ENCODE results near the gene GARIN3.

DNA sequence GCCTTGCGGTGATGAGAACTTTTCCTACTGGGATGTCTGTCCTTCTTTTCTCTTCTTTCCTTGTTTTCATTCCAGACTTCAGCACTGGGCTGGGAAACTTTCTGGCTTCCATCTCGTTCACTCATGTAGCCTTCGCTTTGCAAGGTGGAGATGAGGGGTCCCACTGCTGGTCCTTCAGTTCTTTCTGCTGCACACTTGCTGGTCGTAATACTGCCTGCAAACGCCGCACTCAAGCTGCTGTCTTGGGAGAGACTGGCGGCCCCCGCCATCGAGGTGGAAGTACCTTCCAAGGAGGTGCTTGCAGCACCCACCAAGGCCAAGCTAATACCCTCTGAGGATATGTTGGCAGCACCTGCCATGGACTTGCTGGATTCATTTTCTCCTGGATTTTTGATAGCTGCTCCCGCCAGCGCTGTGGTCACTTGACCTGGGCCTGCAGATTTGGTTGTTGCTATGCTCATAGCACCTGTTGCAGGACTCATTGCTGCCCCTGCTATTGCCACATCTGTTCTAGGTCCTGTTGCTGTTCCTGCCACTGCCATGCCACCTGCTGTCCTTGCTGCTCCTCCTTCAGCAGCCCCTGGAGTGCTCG, 3.0 kb downstream of the GARIN3 start:
- TF ChIP-seq SIN3A (IDR thresholded peaks at IDR 0.05; ENCODE audit: borderline replicate concordance in 2 of 2, control insufficient read depth in 1 of 2, low read depth in 2 of 2, low read length in 2 of 2) (no peak), BRCA1 (IDR thresholded peaks at IDR 0.05) (no peak), BRCA1 (CRISPR knock-in tag; IDR thresholded peaks at IDR 0.05) (no peak), CHD1 (IDR thresholded peaks at IDR 0.05; ENCODE audit: low read length) (no peak), ZNF512 (tag; IDR thresholded peaks at IDR 0.05) (no peak), FOS (IDR thresholded peaks at IDR 0.05; ENCODE audit: extremely low read depth, insufficient read length) (no peak), KDM1A (IDR thresholded peaks at IDR 0.05) (no peak), PRMT5 (CRISPR knock-in tag; IDR thresholded peaks at IDR 0.05) (no peak), SREBF2 (CRISPR knock-in tag; IDR thresholded peaks at IDR 0.05) (no peak), EP300 (IDR thresholded peaks at IDR 0.05; ENCODE audit: low read length) (no peak), CBX2 (IDR thresholded peaks at IDR 0.05; ENCODE audit: insufficient read depth, low read length, poor library complexity, severe bottlenecking) (no peak), MEIS2 (IDR thresholded peaks at IDR 0.05; ENCODE audit: partially characterized antibody) (no peak), KHSRP (IDR thresholded peaks at IDR 0.05) (no peak), ZBTB7A (IDR thresholded peaks at IDR 0.05; ENCODE audit: borderline replicate concordance, control insufficient read depth, low read depth, low read length) (no peak)
- TF ChIP-seq, protein P1, sequence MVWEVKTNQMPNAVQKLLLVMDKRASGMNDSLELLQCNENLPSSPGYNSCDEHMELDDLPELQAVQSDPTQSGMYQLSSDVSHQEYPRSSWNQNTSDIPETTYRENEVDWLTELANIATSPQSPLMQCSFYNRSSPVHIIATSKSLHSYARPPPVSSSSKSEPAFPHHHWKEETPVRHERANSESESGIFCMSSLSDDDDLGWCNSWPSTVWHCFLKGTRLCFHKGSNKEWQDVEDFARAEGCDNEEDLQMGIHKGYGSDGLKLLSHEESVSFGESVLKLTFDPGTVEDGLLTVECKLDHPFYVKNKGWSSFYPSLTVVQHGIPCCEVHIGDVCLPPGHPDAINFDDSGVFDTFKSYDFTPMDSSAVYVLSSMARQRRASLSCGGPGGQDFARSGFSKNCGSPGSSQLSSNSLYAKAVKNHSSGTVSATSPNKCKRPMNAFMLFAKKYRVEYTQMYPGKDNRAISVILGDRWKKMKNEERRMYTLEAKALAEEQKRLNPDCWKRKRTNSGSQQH (CRISPR knock-in tag; IDR thresholded peaks at IDR 0.05) = no peak
